HEK293T (cell line): ENCODE data around the gene CLSTN1.

ENCODE experiments used
- CTCF ChIA-PET: fragments of 350-600 bp; formaldehyde crosslinking; extraction: SDS; loops from one replicate; lab custom pipeline; 2021; ENCODE audit warnings: antibody characterized with exemption, inconsistent platforms; lab: Yijun Ruan, JAX
- POLR2A ChIA-PET: fragments of 350-600 bp; formaldehyde crosslinking; extraction: SDS; loops from one replicate; lab custom pipeline; 2020; ENCODE audit warnings: antibody characterized with exemption, inconsistent platforms; lab: Yijun Ruan, JAX
- DNase-seq: peaks from one replicate; pipeline ENCODE4 v3.0.0; 2012; ENCODE audit warnings: mixed read lengths; ENCODE audit errors: extremely low spot score
- ARNT ChIP-seq: fragments of 450-650 bp; IDR thresholded peaks from 2 replicates; pipeline ENCODE4 v1.6.1; 2017; ENCODE audit warnings: mild to moderate bottlenecking
- BHLHE40 ChIP-seq: fragments of 450-650 bp; IDR thresholded peaks from 2 replicates; pipeline ENCODE4 v1.6.1; 2016; ENCODE audit warnings: mild to moderate bottlenecking, moderate library complexity, borderline replicate concordance
- CTBP1 ChIP-seq: fragments of 450-650 bp; IDR thresholded peaks from 2 replicates; pipeline ENCODE4 v1.6.1; 2016; ENCODE audit warnings: borderline replicate concordance
- ELF4 ChIP-seq: fragments of 450-650 bp; IDR thresholded peaks from 2 replicates; pipeline ENCODE4 v1.6.1; 2017; ENCODE audit warnings: antibody characterized with exemption
- FOXA1 ChIP-seq: fragments of 450-650 bp; IDR thresholded peaks from 2 replicates; pipeline ENCODE4 v1.6.1; 2016; ENCODE audit warnings: mild to moderate bottlenecking
- FOXK2 ChIP-seq: fragments of 450-650 bp; IDR thresholded peaks from 2 replicates; pipeline ENCODE4 v1.6.1; 2016; ENCODE audit warnings: mild to moderate bottlenecking
- FOXM1 ChIP-seq: fragments of 450-650 bp; IDR thresholded peaks from 2 replicates; pipeline ENCODE4 v1.6.1; 2017; ENCODE audit warnings: mild to moderate bottlenecking, borderline replicate concordance
- HDGF ChIP-seq: fragments of 450-650 bp; IDR thresholded peaks from 2 replicates; pipeline ENCODE4 v1.6.1; 2017; ENCODE audit warnings: antibody characterized with exemption, borderline replicate concordance
- L3MBTL2 ChIP-seq: fragments of 450-650 bp; conservative IDR thresholded peaks from 2 replicates; pipeline ENCODE4 v1.6.1; 2016; ENCODE audit warnings: mild to moderate bottlenecking
- LEF1 ChIP-seq: fragments of 450-650 bp; IDR thresholded peaks from 2 replicates; pipeline ENCODE4 v1.6.1; 2017; ENCODE audit warnings: mild to moderate bottlenecking, borderline replicate concordance
- NFRKB ChIP-seq: fragments of 450-650 bp; IDR thresholded peaks from 2 replicates; pipeline ENCODE4 v1.6.1; 2016; ENCODE audit warnings: mild to moderate bottlenecking, moderate library complexity
- PKNOX1 ChIP-seq: fragments of 450-650 bp; IDR thresholded peaks from 2 replicates; pipeline ENCODE4 v1.6.1; 2016
- SP1 ChIP-seq: fragments of 450-650 bp; IDR thresholded peaks from 2 replicates; pipeline ENCODE4 v1.6.1; 2017
- SUZ12 ChIP-seq: fragments of 450-650 bp; IDR thresholded peaks from 2 replicates; pipeline ENCODE4 v1.6.1; 2016; ENCODE audit warnings: mild to moderate bottlenecking
- TARDBP ChIP-seq: fragments of 450-650 bp; IDR thresholded peaks from 2 replicates; pipeline ENCODE4 v1.6.1; 2016
- ZNF384 ChIP-seq: fragments of 450-650 bp; IDR thresholded peaks from 2 replicates; pipeline ENCODE4 v1.6.1; 2016

CLSTN1 gene

DNA sequence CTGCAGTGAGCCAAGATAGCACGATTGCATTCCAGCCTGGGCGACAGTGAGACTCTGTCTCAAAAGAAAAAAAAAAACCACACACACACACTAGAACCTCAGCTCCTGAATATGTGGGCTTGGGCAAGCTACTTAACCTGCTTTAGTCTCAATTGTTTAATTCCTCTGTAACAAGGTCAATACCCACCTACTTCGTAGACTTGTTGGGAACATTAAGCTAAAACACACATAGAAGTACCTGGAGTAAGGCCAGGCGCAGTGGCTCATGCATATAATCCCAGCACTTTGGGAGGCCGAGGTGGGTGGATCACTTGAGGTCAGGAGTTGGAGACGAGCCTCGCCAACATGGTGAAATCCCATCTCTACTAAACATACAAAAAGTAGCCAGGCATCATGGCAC is 77.1 kb downstream of the CLSTN1 start:
- no peak for DNase-seq
- ChIA-PET POLR2A (interaction anchor here (0.6 kb wide), 1 partner anchor 9 kb away, joined by 3 read pairs; no protein-coding TSS in a partner anchor), CTCF (interaction anchor here (0.7 kb wide), 1 partner anchor 130 kb away, joined by 3 read pairs; no protein-coding TSS in a partner anchor)
- TF ChIP-seq L3MBTL2 = no peak
- no peak for TF ChIP-seq FOXM1
- TF ChIP-seq LEF1 = no peak
- no peak for TF ChIP-seq NFRKB
- TF ChIP-seq SP1 = no peak
- no peak for TF ChIP-seq FOXA1
- no peak for TF ChIP-seq ARNT
- no peak for TF ChIP-seq HDGF
- TF ChIP-seq PKNOX1 = no peak
- TF ChIP-seq ELF4 = no peak
- no peak for TF ChIP-seq TARDBP
- TF ChIP-seq BHLHE40 = no peak
- no peak for TF ChIP-seq ZNF384
- no peak for TF ChIP-seq SUZ12

GRCh38 chr1:9746211-9746610 is 77.6 kb downstream of the CLSTN1 start:
- ChIA-PET CTCF (interaction anchor here (0.7 kb wide), 1 partner anchor 130 kb away, joined by 3 read pairs; no protein-coding TSS in a partner anchor), POLR2A (interaction anchor here (0.6 kb wide), 1 partner anchor 9 kb away, joined by 3 read pairs; no protein-coding TSS in a partner anchor)
- DNase-seq = no peak
- TF ChIP-seq HDGF = no peak
- TF ChIP-seq FOXK2 = no peak
- no peak for TF ChIP-seq L3MBTL2
- no peak for TF ChIP-seq ARNT
- no peak for TF ChIP-seq FOXM1
- no peak for TF ChIP-seq NFRKB

- no peak for DNase-seq
- CTCF ChIA-PET = interaction anchor here (0.6 kb wide), 1 partner anchor 41 kb away, joined by 4 read pairs; no protein-coding TSS in a partner anchor
- no peak for TF ChIP-seq ZNF384
- TF ChIP-seq CTBP1 = no peak
- TF ChIP-seq BHLHE40 = no peak
- no peak for TF ChIP-seq SUZ12
- no peak for TF ChIP-seq ELF4
- POLR2A ChIA-PET = no interaction called here
These were observed 79.5 kb downstream of the CLSTN1 start for GRCh38 chr1:9744106-9744799.

DNA sequence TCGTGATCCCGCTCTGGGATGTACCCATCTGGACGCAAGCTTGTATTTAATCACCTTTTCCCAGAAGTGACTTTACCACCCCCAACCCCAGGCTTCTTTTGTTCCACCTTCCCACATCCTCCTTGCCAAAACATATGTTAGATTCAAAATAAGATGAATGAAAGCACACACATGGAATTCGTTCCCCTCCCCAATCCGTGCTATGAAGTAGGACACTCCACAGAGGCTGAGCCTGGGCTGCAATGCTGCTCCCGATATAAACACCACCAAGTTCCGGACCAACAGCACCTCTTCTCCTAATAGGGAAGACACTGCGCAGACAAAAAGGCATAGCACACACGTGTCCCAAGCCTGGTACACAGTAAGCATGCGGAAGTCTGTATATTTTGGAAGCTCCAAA is 86.1 kb downstream of the CLSTN1 start:
- POLR2A ChIA-PET = no interaction called here

DNA sequence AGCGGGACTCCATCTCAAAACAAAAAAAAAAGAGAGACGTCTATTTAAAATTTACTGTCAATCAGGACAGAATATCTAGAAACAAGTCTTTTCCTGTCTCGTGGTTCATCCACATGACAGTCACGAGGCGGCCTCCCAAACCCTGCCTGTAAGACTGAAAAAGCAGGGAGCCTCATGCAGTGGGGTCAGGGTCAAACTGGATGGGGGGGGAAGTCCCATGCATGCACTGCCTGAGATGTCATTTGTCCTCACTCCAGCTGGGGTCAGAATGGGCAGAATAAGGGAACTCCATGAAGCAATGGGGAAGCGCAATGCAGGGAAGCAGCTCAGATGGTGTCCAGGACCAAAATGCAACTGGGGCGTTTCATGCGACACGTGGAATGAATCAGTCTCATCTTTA is 86.7 kb downstream of the CLSTN1 start:
- TF ChIP-seq ELF4 = no peak
- TF ChIP-seq SP1 = no peak
- no peak for TF ChIP-seq BHLHE40
- TF ChIP-seq SUZ12 = no peak
- TF ChIP-seq LEF1 = no peak
- no peak for TF ChIP-seq L3MBTL2
- TF ChIP-seq TARDBP = no peak
- ChIA-PET CTCF (no interaction called here), POLR2A (no interaction called here)
- DNase-seq = no peak

More for the DNA sequence above, 86.1 kb downstream of the CLSTN1 start:
- CTCF ChIA-PET = no interaction called here
- TF ChIP-seq TARDBP = no peak
- TF ChIP-seq CTBP1 = no peak
- no peak for TF ChIP-seq BHLHE40
- no peak for TF ChIP-seq FOXA1
- no peak for TF ChIP-seq LEF1
- TF ChIP-seq SUZ12 = no peak
- no peak for TF ChIP-seq ZNF384
- no peak for TF ChIP-seq ELF4
- DNase-seq = no peak

GRCh38 chr1:9736241-9736640 is 87.5 kb downstream of the CLSTN1 start:
- ChIA-PET CTCF (no interaction called here), POLR2A (no interaction called here)
- TF ChIP-seq ARNT (no peak), ZNF384 (no peak), SUZ12 (no peak), CTBP1 (no peak), ELF4 (no peak), PKNOX1 (no peak)
- no peak for DNase-seq

GRCh38 chr1:9735800-9736199 is 88.0 kb downstream of the CLSTN1 start:
- DNase-seq = no peak
- TF ChIP-seq FOXM1 (no peak), SP1 (no peak), PKNOX1 (no peak), CTBP1 (no peak), TARDBP (no peak), ELF4 (no peak), BHLHE40 (no peak)
- ChIA-PET POLR2A (no interaction called here), CTCF (no interaction called here)
